Neural progenitor cell (in vitro differentiated cells): ENCODE data around the gene MSI2.

Experiments used
- CTCF ChIP-seq: fragments of 200-600 bp; sonication (generic); IDR thresholded peaks from 2 replicates; pipeline ENCODE4 v1.5.1; 2017; ENCODE audit warnings: antibody characterized with exemption, mild to moderate bottlenecking
- EZH2phosphoT487 ChIP-seq: fragments of 200-600 bp; sonication (generic); IDR thresholded peaks from 2 replicates; pipeline ENCODE4 v1.6.1; 2017; ENCODE audit warnings: antibody characterized with exemption

DNA sequence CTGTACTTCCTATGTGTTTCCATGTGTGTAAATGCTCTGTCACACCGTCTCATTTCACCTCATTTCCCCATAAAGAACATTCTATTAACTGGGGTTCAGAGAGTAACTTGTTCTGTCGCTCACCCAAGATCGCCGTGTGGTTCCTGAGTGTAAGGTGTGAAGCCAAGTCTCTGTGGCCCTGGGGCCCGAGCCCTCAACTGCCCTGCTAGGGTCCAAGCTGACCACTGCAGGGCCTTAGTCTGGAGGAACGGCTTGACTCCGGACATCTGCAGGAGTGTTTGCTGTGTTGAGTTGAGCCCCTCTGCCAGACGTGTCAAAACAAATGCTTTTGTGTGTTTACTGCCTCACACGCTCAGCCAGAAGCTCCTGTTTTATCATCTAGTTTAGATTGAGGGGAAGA is 244.7 kb downstream of the MSI2 start:
- no peak for TF ChIP-seq CTCF
- TF ChIP-seq EZH2phosphoT487: no peak
